OCI-LY3 (cell line): Measurements from ENCODE around the gene PLGRKT.
"Not testable (repeated sequence)": the region's sequence is repeated elsewhere in the genome, so short reads cannot be mapped to it uniquely, and the experiment has no call there.

Source experiments
- EZH2phosphoT487 ChIP-seq: fragments of 200-600 bp; shearing (Covaris generic); IDR thresholded peaks from 2 replicates; pipeline ENCODE4 v1.6.1; 2018; ENCODE audit warnings: antibody characterized with exemption, mixed run types, low read depth
- TF ChIP-seq, protein P1 (sequence below): fragments of 200-600, 300-600 bp; sonication (generic); IDR thresholded peaks from 2 replicates; pipeline ENCODE4 v1.5.1; 2014; ENCODE audit warnings: antibody characterized with exemption, low read length, low read depth

DNA sequence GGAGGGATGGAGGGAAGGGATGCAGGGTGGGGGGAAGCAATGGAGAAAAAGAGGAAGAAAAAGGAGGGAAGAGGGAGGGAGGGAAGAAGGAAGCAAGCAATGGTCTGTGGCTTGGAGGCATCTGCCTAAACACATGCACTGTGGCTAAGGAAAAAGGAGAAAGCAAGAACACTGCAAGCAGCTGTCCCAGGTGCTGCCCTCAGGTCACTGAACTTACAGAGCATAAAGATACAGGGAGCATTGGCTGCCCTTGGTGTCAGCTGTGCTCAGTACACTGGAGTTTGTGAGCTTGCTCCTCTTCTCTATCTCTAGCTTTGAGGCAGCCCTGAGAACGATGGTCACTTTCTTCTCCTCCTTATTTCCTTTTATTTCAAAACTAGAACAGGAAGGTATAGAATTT lies 116.1 kb downstream of the PLGRKT start:
- TF ChIP-seq, protein P1, sequence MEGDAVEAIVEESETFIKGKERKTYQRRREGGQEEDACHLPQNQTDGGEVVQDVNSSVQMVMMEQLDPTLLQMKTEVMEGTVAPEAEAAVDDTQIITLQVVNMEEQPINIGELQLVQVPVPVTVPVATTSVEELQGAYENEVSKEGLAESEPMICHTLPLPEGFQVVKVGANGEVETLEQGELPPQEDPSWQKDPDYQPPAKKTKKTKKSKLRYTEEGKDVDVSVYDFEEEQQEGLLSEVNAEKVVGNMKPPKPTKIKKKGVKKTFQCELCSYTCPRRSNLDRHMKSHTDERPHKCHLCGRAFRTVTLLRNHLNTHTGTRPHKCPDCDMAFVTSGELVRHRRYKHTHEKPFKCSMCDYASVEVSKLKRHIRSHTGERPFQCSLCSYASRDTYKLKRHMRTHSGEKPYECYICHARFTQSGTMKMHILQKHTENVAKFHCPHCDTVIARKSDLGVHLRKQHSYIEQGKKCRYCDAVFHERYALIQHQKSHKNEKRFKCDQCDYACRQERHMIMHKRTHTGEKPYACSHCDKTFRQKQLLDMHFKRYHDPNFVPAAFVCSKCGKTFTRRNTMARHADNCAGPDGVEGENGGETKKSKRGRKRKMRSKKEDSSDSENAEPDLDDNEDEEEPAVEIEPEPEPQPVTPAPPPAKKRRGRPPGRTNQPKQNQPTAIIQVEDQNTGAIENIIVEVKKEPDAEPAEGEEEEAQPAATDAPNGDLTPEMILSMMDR = not testable (repeated sequence)
- not testable (repeated sequence) for TF ChIP-seq EZH2phosphoT487
